GM18867 (cell line): ENCODE measurements around the gene PSEN1.

ENCODE experiments used
- ATAC-seq: cut with Tn5 transposase; IDR thresholded peaks from one replicate; pipeline ENCODE4 v1.9.1; 2021; ENCODE audit warnings: mild to moderate bottlenecking, moderate library complexity; ENCODE audit not compliant: unreplicated experiment

Gene PSEN1

DNA sequence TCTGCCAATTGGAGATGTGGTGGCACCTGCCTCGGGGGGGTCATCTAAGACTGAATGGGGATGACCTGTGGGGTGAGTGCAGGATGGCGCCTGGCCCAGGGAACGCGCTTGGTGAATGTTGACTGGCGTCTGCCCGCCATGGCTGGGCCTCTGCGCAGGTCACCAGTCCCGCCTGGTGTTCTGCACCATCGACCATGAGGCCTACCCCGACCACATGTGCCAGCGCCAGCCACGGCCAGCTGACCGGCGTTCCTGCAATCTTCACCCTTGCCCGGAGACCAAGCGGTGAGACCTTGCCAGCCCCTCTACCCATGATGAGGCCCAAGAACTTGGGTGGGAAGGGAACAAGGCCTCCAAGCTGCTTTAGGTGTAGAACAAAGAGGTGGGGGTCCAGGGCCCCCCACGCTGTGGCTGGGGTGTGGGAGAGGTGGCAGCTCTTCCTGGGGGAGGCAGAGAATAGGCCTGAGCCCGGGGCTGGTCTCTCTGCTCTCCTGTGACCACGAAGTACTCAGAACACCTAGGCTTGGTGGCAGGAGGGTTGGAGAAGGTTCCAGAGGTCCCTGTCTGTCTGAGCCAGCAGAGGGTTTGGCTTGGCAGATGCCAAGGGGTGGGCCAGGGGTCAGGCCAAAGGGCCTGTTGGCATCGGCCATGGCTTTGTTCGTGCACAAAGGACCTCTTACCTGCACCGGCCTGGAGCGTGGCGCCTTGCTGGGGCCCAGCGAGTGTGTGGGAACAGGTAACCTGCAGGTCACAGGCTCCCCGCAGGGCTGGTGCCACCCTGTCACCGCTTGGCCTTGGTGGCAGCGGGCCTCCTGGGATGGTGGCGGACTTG is 116.4 kb downstream of the PSEN1 start:
- no peak for ATAC-seq

DNA sequence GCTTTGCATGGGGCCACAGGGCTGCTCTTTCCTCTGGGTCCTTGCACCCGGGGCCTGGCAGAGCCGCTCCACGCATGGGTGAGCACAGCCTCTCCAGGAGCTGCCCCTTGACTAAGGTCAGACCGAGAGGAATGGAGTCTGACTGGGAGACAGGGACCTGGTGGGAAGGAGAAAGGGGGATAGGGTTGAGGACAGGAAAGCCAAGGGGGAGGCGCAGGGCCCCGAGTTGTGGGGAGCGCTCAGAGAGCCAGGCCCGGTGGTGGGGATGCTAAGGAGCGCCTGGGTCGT is 117.0 kb downstream of the PSEN1 start:
- no peak for ATAC-seq

DNA sequence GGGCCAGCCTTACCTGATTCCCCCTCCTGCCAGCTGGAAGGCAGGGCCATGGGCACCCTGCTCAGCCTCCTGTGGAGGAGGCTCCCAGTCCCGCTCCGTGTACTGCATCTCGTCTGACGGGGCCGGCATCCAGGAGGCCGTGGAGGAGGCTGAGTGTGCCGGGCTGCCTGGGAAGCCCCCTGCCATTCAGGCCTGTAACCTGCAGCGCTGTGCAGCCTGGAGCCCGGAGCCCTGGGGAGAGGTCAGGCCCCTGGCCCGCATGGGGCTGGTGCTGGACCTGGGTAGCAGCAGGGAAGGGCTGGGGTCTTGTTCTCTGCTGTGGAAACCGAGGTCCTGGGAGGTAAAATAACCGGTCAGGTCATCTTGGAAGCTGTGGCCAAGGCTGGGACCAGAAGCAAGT is 117.4 kb downstream of the PSEN1 start:
- no peak for ATAC-seq

DNA sequence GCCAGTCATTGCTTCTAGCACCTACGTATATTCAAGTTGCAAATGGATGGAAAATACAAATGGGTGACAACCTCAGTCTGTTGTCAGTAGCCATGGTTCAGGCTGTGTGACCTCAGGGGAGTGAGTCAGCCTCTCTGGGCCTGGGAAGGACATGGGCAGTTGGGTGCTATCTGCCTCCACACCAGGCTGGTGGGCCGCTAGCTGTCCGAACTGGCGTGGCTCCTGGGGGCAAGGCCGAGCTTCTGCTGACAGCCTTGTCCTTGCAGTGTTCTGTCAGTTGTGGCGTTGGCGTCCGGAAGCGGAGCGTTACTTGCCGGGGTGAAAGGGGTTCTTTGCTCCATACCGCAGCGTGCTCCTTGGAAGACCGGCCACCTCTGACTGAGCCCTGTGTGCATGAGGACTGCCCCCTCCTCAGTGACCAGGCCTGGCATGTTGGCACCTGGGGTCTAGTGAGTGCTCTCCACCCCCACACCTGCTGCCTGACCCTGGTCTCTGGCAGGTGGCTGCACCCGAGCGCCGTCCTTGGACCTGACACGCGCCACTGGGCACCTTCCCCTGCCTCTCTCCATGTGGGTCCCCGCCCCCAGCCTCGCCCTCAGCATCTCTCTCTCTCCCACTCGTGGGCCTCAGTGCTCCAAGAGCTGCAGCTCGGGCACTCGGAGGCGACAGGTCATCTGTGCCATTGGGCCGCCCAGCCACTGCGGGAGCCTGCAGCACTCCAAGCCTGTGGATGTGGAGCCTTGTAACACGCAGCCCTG is 118.1 kb downstream of the PSEN1 start:
- no peak for ATAC-seq

DNA sequence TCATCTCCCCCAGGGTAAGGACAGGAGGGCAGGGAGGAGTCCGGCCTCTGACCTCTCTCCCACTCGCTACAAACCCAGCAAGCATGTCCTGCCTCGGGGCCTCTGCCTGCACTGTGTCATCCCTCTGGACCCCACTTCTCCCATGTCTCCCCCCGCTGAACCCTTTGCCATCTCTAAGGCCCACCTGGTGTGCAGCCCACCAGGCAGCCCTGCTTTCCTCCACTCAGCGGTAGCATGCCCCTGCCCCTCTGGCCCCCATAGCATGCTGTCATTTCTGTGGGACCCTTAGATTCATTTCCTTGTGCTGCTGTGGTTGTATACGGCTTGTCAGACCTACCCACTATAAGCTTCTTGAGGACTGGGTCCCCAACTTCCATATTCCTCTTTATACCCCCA is 118.7 kb downstream of the PSEN1 start:
- no peak for ATAC-seq

DNA sequence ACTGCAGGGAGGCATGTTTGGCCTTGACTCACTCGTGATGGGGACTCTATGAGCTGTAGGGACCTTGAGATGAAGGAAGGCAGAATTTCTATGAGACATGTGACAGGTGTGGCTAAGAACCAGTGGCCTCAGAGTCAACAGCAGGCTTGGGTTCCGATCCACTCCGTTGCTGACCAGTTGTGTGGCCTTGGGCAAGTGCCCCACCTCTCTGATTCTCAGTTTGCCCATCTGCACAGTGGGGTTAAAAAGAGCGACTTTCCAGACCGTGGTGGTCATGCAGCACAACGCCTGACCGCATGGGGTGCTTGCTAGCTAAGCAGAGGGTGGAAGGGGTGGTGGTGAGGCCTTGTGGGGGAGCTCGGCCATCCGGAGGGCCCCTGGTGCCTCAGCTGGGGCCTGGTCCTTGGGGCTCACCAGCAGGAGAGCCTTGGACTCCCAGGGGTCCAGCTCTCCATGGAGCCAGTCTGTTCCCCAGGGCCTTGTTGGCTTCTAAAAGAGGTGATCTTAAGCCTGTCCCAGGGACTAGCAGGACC is 119.5 kb downstream of the PSEN1 start:
- ATAC-seq, result no peak

DNA sequence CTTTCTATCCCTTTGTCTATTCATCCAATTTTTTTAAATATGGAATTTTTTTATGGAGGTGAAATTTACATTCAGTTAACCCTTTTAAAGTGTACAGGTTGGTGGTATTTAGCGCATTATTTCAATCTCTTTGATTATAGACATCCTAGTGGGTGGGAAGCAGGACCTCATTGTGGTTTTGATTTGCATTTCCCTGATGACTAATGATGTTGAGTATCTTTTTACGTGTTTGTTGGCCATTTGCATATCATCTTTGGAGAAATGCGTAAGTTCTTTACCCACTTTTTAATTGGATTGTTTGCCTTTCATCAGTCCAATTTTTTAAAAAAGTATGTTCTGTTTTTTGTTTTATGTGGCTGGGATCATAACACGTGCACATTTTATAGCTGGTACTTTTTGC is 121.8 kb downstream of the PSEN1 start:
- ATAC-seq, result no peak

DNA sequence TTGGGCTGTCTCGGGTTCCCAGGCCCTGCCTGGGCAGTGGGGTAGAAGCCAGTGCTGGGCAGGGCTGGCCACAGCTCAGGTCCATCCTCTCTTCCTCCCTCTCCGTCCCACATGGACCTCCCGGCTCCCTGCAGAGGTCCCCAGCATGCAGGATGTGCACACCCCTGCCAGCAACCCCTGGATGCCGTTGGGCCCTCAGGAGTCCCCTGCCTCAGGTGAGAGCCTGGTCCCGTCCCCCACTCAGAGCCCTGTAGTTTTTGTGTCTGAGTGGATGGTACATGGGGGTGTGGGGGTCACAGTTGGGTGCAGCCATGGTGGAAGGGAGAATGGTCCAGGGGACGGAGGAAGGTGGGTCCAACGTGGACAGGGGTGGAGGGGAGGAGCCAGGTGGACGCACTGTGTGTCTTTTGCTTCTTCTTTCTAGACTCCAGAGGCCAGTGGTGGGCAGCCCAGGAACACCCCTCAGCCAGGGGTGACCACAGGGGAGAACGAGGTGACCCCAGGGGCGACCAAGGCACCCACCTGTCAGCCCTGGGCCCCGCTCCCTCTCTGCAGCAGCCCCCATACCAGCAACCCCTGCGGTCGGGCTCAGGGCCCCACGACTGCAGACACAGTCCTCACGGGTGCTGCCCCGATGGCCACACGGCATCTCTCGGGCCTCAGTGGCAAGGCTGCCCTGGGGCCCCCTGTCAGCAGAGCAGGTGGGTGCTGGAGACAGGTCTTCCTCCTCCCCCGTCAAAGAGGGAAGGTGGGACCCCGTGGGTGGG is 122.7 kb downstream of the PSEN1 start:
- no peak for ATAC-seq

DNA sequence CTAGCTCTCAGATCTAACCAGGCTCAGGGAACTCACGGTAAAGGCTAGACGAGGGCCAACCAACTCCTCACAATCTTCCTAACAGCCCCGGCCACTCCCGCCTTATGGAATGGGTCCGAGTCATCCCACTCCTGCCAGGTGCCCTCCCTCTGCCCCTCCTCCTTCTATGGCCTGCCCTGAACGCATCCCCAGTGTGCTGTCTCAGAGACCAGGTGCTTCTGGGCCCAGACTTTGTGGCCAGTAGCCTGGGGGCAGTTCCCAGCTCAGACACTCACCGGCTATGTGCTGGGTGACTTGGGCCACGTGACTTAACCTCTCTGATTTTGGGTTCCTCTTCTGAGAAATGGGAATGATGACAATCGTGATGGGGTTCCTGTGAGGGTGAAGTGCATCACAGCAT is 123.5 kb downstream of the PSEN1 start:
- no peak for ATAC-seq

DNA sequence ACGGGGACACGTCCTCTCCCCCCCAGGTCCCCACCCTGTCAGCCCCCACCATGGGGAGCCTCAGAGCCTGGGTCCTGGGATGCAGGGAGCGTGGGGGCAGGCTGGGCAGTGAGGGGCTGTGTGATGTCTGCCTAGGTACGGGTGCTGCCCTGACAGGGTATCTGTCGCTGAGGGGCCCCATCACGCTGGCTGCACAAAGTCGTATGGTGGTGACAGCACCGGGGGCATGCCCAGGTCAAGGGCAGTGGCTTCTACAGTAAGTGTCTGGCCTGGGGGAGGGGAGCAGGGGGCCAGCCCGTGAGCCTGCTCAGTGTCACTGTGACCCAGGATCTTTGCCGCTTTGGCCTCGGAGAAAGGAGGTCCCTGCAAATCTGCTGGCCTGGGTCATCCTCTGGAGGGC is 124.3 kb downstream of the PSEN1 start:
- no peak for ATAC-seq

DNA sequence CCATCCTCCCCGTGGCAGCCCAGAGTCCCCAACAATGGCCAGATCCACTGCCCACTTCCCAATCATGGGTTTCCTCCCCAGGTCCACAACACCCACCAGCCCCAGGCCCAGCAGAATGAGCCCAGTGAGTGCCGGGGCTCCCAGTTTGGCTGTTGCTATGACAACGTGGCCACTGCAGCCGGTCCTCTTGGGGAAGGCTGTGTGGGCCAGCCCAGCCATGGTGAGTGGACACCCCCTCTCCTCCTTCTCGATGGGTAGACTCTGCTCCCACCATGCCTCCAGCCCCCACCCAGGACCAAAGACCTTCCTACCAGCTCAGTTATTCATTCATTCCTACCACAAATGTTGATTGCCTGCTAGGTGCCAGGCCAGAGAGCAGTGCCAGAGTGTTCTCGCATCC is 124.8 kb downstream of the PSEN1 start:
- no peak for ATAC-seq

DNA sequence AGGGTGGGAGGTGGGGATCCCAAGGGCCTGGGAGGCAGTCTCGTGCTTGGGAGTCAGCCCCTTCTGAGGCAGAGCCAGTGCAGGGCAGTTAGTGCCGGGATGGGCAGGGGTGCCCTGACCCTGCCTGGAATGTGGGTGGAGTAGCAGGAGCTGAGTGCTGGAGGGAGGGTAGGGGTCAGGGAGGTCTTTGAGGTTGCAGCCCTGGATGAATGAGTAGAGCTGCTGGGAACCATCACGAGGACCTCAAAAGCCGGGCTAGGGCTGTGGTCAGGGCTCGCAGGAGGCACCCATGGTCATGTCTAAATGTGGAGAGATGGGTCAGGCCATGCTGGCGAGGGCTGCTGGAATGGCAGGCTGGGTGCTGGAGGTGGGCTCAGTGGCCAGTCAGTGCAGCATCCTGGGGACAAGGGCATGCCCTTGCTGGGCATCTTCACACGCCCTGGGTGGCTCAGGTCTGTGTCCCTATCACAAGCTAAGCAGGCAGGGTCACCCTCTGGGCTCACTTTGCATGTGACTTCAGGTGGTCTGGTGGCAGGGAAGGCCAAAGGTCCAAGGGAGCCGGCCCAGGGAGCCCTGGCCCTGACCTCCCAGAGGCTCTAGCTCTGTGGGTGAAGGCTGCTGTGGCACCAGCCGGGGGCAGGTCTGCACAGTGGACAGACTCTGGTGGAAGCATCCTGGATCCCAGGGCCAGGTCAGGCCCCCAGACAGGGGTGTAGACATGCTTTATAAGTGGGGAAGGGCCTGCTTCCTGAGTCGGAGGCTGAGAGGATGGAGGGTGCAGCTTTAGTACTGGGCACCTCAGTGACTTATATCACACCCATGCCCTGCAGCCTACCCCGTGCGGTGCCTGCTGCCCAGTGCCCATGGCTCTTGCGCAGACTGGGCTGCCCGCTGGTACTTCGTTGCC is 125.5 kb downstream of the PSEN1 start:
- ATAC-seq, result no peak

DNA sequence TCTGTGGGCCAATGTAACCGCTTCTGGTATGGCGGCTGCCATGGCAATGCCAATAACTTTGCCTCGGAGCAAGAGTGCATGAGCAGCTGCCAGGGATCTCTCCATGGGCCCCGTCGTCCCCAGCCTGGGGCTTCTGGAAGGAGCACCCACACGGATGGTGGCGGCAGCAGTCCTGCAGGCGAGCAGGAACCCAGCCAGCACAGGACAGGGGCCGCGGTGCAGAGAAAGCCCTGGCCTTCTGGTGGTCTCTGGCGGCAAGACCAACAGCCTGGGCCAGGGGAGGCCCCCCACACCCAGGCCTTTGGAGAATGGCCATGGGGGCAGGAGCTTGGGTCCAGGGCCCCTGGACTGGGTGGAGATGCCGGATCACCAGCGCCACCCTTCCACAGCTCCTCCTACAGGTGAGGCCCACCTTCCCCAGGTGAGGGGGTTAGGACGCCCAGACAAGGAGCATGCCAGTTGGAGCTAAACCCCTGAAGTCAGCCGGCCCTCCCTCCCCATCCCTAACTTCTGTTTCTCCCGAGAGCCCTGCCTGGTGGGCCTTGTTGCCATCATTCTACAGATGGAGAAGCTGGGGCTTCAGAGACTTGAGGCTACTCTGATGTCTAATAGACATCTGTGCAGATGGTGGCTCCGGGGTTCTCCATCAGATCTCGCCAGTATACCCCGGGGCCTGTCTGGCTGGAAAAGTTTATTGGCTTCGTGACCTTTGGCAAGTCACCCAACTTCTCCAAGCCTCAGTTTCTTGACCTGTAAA is 126.3 kb downstream of the PSEN1 start:
- ATAC-seq, result no peak

DNA sequence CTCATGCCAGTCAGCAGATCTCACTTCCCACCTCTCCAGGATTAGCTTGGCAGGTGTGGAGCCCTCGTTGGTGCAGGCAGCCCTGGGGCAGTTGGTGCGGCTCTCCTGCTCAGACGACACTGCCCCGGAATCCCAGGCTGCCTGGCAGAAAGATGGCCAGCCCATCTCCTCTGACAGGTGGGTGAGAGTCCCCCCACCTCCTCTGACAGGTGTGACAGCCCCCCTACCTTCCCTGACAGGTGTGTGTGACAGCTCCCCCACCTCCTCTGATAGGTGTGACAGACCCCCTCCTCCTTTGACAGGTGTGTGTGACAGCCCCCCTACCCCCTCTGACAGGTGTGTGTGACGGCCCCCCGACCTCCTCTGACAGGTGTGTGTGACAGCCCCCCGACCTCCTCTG is 127.3 kb downstream of the PSEN1 start:
- ATAC-seq, result no peak

DNA sequence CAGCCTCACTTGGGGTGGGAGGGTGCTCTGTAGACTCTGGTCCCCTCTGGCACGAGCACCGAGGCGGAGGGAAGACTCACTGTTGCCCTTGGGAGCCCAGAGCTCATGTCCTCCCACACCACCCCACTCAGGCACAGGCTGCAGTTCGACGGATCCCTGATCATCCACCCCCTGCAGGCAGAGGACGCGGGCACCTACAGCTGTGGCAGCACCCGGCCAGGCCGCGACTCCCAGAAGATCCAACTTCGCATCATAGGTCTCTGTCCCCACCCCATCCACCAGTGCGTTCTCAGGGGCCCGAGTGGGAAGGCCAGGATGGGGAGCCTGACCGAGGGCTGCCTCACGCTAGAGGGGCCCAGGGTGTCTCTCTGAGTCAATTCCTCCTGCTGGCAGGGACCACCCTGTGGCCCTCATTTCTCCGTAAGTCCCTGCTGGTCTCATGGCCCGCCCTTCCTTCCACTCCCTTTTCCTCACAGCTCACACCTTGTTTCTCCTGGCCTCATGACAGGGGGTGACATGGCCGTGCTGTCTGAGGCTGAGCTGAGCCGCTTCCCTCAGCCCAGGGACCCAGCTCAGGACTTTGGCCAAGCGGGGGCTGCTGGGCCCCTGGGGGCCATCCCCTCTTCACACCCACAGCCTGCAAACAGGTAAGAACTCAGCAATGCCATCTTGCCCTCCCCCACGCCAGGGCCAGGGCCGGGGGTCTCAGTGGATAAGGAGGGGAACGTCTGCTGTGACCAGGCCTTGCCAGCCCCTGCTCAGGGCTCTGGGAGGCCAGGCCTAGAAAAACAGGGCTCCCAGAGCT is 128.0 kb downstream of the PSEN1 start:
- ATAC-seq, result no peak

DNA sequence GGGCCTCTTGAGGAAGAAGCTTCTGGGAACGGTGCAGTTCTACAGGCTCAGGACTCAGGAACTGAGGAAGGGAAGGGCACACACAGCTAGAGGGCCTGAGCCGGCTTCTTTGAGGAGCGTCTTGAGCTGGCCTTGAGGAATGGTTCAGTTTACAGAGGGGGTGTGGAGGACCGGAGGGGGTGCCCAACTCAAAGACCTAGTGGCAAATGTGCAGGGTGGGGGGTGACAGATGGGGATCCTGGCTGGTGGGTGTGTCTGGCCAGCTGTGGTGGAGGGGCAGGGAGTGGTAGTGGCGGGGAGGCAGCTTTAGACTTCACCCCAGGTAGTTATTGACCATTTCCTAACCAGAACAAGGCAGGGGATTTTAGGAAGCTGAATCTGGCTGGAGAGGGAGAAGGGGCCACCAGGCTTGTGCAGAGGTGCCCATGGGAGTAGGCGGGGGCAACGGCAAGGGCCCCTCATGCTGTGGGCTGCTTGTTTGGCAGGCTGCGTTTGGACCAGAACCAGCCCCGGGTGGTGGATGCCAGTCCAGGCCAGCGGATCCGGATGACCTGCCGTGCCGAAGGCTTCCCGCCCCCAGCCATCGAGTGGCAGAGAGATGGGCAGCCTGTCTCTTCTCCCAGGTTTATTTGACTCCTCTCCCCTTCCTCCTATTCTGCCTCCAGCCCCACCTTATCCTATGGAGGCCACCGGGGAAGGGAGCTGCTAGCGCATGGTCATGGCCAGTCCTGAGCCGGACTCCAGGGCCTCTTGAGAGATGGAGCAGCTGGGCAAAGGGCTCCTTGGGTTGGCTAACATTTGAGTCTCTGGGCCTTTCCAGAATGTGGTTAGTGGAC is 128.8 kb downstream of the PSEN1 start:
- no peak for ATAC-seq

DNA sequence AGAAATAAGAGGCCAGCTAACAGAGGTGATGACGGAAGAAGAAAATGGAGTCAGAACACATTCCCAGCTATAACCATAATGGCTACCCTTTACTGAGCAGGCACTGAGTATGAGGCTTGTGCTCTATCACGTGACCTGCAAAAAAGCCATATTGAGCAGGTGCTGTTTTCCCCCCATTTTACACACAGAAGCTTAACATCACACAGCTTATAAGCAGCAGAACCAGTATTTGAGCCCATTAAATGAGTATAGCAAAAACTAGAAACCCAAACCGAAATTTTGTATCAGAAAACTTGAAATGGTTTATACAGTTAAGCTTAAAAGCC is 129.4 kb downstream of the PSEN1 start:
- no peak for ATAC-seq

DNA sequence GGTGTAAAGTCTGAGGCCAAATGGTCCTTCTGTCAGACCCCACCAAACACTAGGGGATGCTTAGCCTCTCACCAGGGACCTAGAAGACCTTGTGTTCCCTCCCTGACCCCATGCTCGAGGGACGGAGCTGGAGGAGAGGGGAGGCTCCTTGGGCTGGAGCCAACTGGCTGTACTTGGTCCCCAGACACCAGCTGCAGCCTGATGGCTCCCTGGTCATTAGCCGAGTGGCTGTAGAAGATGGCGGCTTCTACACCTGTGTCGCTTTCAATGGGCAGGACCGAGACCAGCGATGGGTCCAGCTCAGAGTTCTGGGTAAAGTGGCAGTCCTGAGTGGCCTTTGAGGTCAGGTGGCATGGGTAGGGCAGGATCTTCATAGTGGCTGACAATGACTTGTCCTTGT is 130.0 kb downstream of the PSEN1 start:
- ATAC-seq, result no peak
